SK-N-SH (cell line): ENCODE results near the gene PDZD2. TPM values are rescaled to one million over a fixed set of nuclear protein-coding genes. Genes with fewer than 3 reads are reported as not detected.

ENCODE experiments used
- CTCF ChIA-PET: fragments of 300-600, 350-600 bp; formaldehyde crosslinking; extraction: SDS; loops from one replicate; lab custom pipeline; 2021; lab: Yijun Ruan, JAX
- POLR2A ChIA-PET: fragments of 350-600 bp; sonication (Branson Sonifier 250); formaldehyde crosslinking; extraction: SDS; loops from one replicate; lab custom pipeline; 2020; ENCODE audit warnings: antibody characterized with exemption, inconsistent platforms; lab: Yijun Ruan, JAX
- DNase-seq: peaks from one replicate; pipeline ENCODE4 v3.0.0; 2012
- H2AFZ ChIP-seq: fragments of 200-600 bp; sonication (generic); 2 replicates; pipeline ENCODE4 v1.8.1; 2016; ENCODE audit warnings: antibody characterized with exemption, mild to moderate bottlenecking, low read depth
- H3F3A ChIP-seq: fragments of 200-600 bp; sonication (generic); replicated peaks from 2 replicates; pipeline ENCODE3; 2016; ENCODE audit warnings: antibody characterized with exemption, mild to moderate bottlenecking; ENCODE audit not compliant: insufficient read depth
- H3K27ac ChIP-seq, 2 experiments: fragments of 200-500 bp in 1 of 2; fragments of 200-600 bp in 1 of 2; sonication (Bioruptor generic) in 1 of 2; sonication (generic), shearing (Covaris generic) in 1 of 2; 2 replicates each; pipeline versions ENCODE4 v1.5.1 to v1.6.1; 2014 to 2016; ENCODE audit warnings: low read depth in 2 of 2, inconsistent platforms in 1 of 2, low read length in 1 of 2, mild to moderate bottlenecking in 1 of 2, mixed read lengths in 1 of 2
- H3K27me3 ChIP-seq: fragments of 200-600 bp; sonication (generic), shearing (Covaris generic); 2 replicates; pipeline ENCODE4 v1.6.1; 2016; ENCODE audit warnings: mixed run types; ENCODE audit not compliant: insufficient read depth
- H3K36me3 ChIP-seq, 2 experiments: fragments of 200-500 bp in 1 of 2; fragments of 200-600 bp in 1 of 2; sonication (Bioruptor generic) in 1 of 2; sonication (generic) in 1 of 2; replicated peaks in 1 of 2; 2 replicates each; pipeline versions ENCODE3 to v1.5.1; 2014 to 2016; ENCODE audit warnings: low read length in 1 of 2, mild to moderate bottlenecking in 1 of 2; ENCODE audit not compliant: insufficient read depth in 2 of 2, control insufficient read depth in 1 of 2
- H3K4me1 ChIP-seq, 2 experiments: fragments of 200-500 bp in 1 of 2; fragments of 200-600 bp in 1 of 2; sonication (Bioruptor generic) in 1 of 2; sonication (generic), shearing (Covaris generic) in 1 of 2; 2 replicates each; pipeline versions ENCODE4 v1.5.1 to v1.6.1; 2014 to 2016; ENCODE audit warnings: low read depth in 1 of 2, low read length in 1 of 2, mixed run types in 1 of 2; ENCODE audit not compliant: insufficient read depth in 2 of 2, control insufficient read depth in 1 of 2
- H3K4me2 ChIP-seq: fragments of 200-600 bp; sonication (generic), shearing (Covaris generic); 2 replicates; pipeline ENCODE4 v1.6.1; 2017; ENCODE audit warnings: mixed run types
- H3K4me3 ChIP-seq, 2 experiments: fragments of 200-500 bp in 1 of 2; fragments of 200-600 bp in 1 of 2; sonication (Bioruptor generic) in 1 of 2; sonication (generic), shearing (Covaris generic) in 1 of 2; 2 replicates each; pipeline versions ENCODE4 v1.5.1 to v1.8.1; 2014 to 2016; ENCODE audit warnings: low read depth in 2 of 2, inconsistent platforms in 1 of 2, low read length in 1 of 2, mild to moderate bottlenecking in 1 of 2, mixed read lengths in 1 of 2, moderate library complexity in 1 of 2
- H3K79me2 ChIP-seq: fragments of 200-600 bp; sonication (generic); 2 replicates; pipeline ENCODE4 v1.8.1; 2017; ENCODE audit warnings: mild to moderate bottlenecking; ENCODE audit not compliant: insufficient read depth
- H3K9ac ChIP-seq: fragments of 200-600 bp; sonication (generic); 2 replicates; pipeline ENCODE4 v1.6.1; 2017; ENCODE audit warnings: mixed run types
- H3K9me2 ChIP-seq: fragments of 200-600 bp; sonication (generic); 2 replicates; pipeline ENCODE4 v1.6.1; 2017; ENCODE audit warnings: mixed run types
- H3K9me3 ChIP-seq: fragments of 200-600 bp; sonication (generic); 2 replicates; pipeline ENCODE4 v1.6.1; 2017; ENCODE audit warnings: mixed run types, mild to moderate bottlenecking, moderate library complexity
- H4K20me1 ChIP-seq: fragments of 200-600 bp; sonication (generic); 2 replicates; pipeline ENCODE4 v1.6.1; 2017; ENCODE audit warnings: mild to moderate bottlenecking, mixed run types; ENCODE audit not compliant: insufficient read depth
- EP300 ChIP-seq, 2 experiments: IDR thresholded peaks; 2 replicates each; pipeline versions ENCODE4 v1.4.0 to v1.6.1; 2012; ENCODE audit warnings: borderline replicate concordance in 1 of 2, low read depth in 1 of 2, low read length in 1 of 2
- EZH2phosphoT487 ChIP-seq: fragments of 200-600 bp; sonication (generic); IDR thresholded peaks from 2 replicates; pipeline ENCODE4 v1.6.1; 2017; ENCODE audit warnings: low read depth, mixed run types, mild to moderate bottlenecking, antibody characterized with exemption, moderate library complexity, borderline replicate concordance
- FOSL2 ChIP-seq: IDR thresholded peaks from 2 replicates; pipeline ENCODE4 v1.4.0; 2012; ENCODE audit warnings: low read depth, mild to moderate bottlenecking, moderate library complexity, borderline replicate concordance
- GABPA ChIP-seq: IDR thresholded peaks from 2 replicates; pipeline ENCODE4 v1.4.0; 2012; ENCODE audit warnings: low read depth, mild to moderate bottlenecking
- GATA2 ChIP-seq: sonication (generic); formaldehyde crosslinking; IDR thresholded peaks from 2 replicates; pipeline ENCODE4 v1.5.0; 2020; ENCODE audit warnings: mild to moderate bottlenecking, missing genetic modification reagents
- NFIC ChIP-seq: IDR thresholded peaks from 2 replicates; pipeline ENCODE4 v1.4.0; 2012; ENCODE audit warnings: borderline replicate concordance
- NRF1 ChIP-seq: IDR thresholded peaks from 2 replicates; pipeline ENCODE4 v1.6.1; 2012; ENCODE audit warnings: low read depth, mild to moderate bottlenecking, low read length
- PBX3 ChIP-seq: IDR thresholded peaks from 2 replicates; pipeline ENCODE4; 2012
- POLR2AphosphoS5 ChIP-seq: IDR thresholded peaks from 2 replicates; pipeline ENCODE4 v1.6.1; 2012; ENCODE audit warnings: low read depth, low read length
- RAD21 ChIP-seq: IDR thresholded peaks from 2 replicates; pipeline ENCODE4 v1.6.1; 2012; ENCODE audit warnings: mild to moderate bottlenecking, low read length
- RFX5 ChIP-seq: IDR thresholded peaks from 2 replicates; pipeline ENCODE4 v1.6.1; 2012; ENCODE audit warnings: mild to moderate bottlenecking, improper control_type of control experiment, low read length
- RXRA ChIP-seq: IDR thresholded peaks from 2 replicates; pipeline ENCODE4 v1.4.0; 2012; ENCODE audit warnings: low read depth, mild to moderate bottlenecking, borderline replicate concordance
- SMC3 ChIP-seq: IDR thresholded peaks from 2 replicates; pipeline ENCODE4 v1.6.1; 2012; ENCODE audit warnings: low read depth, low read length, improper control_type of control experiment
- USF1 ChIP-seq: IDR thresholded peaks from 2 replicates; pipeline ENCODE4 v1.4.0; 2012; ENCODE audit warnings: low read depth, borderline replicate concordance
- USF2 ChIP-seq: fragments of 150-350 bp; IDR thresholded peaks from 2 replicates; pipeline ENCODE4 v1.6.1; 2017; ENCODE audit warnings: antibody characterized with exemption, low read length, low read depth, borderline replicate concordance
- YY1 ChIP-seq: IDR thresholded peaks from 2 replicates; pipeline ENCODE4 v1.4.0; 2012; ENCODE audit warnings: low read depth, mild to moderate bottlenecking
- WGBS: methylation state at CpG from one replicate; pipeline ENCODE4 v1.1.6; 2017; ENCODE audit warnings: low lambda C conversion rate; 5-methylcytosine and 5-hydroxymethylcytosine counted together
- polyA plus RNA-seq, 3 experiments: library from polyadenylated mRNA; depleted of rRNA; stranded (reverse); fragments of >200 nt; gene quantifications; 2 replicates each; pipeline ENCODE4 v1.2.3, GENCODE V29; 2012

PDZD2 gene
- polyA plus RNA-seq, 1 of the 3 experiments (the other 2 are of a cell fraction), result 0.13 TPM

GRCh38 chr5:31819926-31820516 lies 181.1 kb downstream of the PDZD2 start:
- no peak overlapping the region for H3K4me3 ChIP-seq
- no peak for DNase-seq
- no peaks in the 10 kb centered on the region for H3K36me3 ChIP-seq
- H3K4me2 ChIP-seq, result no peak overlapping the region
- H3K9me3 ChIP-seq, result no peaks in the 10 kb centered on the region
- WGBS, result 54% methylated on average over 4 of the region's 4 CpGs
- H3K9me2 ChIP-seq, result no peaks in the 10 kb centered on the region
- H3K4me1 ChIP-seq, result peaks cover 0 to 3% of the 10 kb centered on the region in 2 experiments; a peak in 1 of 4 replicates
- no peak for TF ChIP-seq FOSL2
- no peak for TF ChIP-seq EZH2phosphoT487
- no peak for TF ChIP-seq PBX3
- TF ChIP-seq RAD21, result no peak
- H3K9ac ChIP-seq, result no peak overlapping the region
- ChIA-PET POLR2A (no interaction called here), CTCF (interaction anchor here (0.8 to 1.8 kb wide), 4 partner anchors 11 to 273 kb away, joined by 3 to 13 read pairs (median 4); no protein-coding TSS in a partner anchor)
- no peak overlapping the region for H2AFZ ChIP-seq
- H3K27ac ChIP-seq, result no peak overlapping the region
- H3K79me2 ChIP-seq, result no peaks in the 10 kb centered on the region
- no peaks in the 10 kb centered on the region for H3F3A ChIP-seq
- H3K27me3 ChIP-seq, result no peaks in the 10 kb centered on the region
- no peaks in the 10 kb centered on the region for H4K20me1 ChIP-seq

- Histone ChIP-seq H3K4me1 (peaks cover 0 to 7% of the 10 kb centered on the region in 2 experiments; a peak in 1 of 4 replicates), H3K9me2 (no peaks in the 10 kb centered on the region), H2AFZ (no peak overlapping the region), H3K9ac (no peak overlapping the region), H3K27ac (no peak overlapping the region), H3K4me2 (no peak overlapping the region), H3K4me3 (no peak overlapping the region), H3K9me3 (peaks cover 8% of the 10 kb centered on the region; the same call in 1 of the 2 replicates), H3F3A (no peaks in the 10 kb centered on the region), H3K27me3 (no peaks in the 10 kb centered on the region; the same call in 1 of the 2 replicates), H3K79me2 (no peaks in the 10 kb centered on the region), H4K20me1 (no peaks in the 10 kb centered on the region), H3K36me3 (no peaks in the 10 kb centered on the region)
- WGBS, result 47% methylated on average over 3 of the region's 3 CpGs
- DNase-seq, result no peak
- ChIA-PET CTCF (interaction anchor here (1.1 to 10.8 kb wide), 13 partner anchors 12 to 484 kb away, joined by 3 to 195 read pairs (median 15); partner anchors contain the start of gene PDZD2), POLR2A (no interaction called here)
- peak; percentile 24; the same call in 1 of the 2 replicates for TF ChIP-seq SMC3
- no peak for TF ChIP-seq NRF1
- peak; percentile 56; the same call in 1 of the 2 replicates for TF ChIP-seq RAD21
Measured at GRCh38 chr5:31823472-31823871, 184.5 kb downstream of the PDZD2 start.

- Histone ChIP-seq H2AFZ (no peak overlapping the region), H3F3A (no peaks in the 10 kb centered on the region), H4K20me1 (no peaks in the 10 kb centered on the region), H3K36me3 (no peaks in the 10 kb centered on the region), H3K9me3 (peaks cover 9% of the 10 kb centered on the region; the same call in 1 of the 2 replicates), H3K4me3 (no peak overlapping the region), H3K79me2 (no peaks in the 10 kb centered on the region), H3K4me2 (no peak overlapping the region), H3K9ac (no peak overlapping the region), H3K27me3 (no peaks in the 10 kb centered on the region; the same call in 1 of the 2 replicates), H3K4me1 (peaks cover 0 to 7% of the 10 kb centered on the region in 2 experiments; a peak in 1 of 4 replicates), H3K27ac (0 out of 4 replicates have a peak overlapping the region, but pooled peaks of 1 of the 2 experiments have one; percentile 13), H3K9me2 (no peaks in the 10 kb centered on the region)
- CTCF ChIA-PET, result interaction anchor here (0.6 to 10.8 kb wide), 61 partner anchors 9 to 884 kb away, joined by 3 to 195 read pairs (median 5); partner anchors contain the start of gene PDZD2
- WGBS, result 39% methylated on average over 8 of the region's 8 CpGs
- POLR2A ChIA-PET, result interaction anchor here (1.0 kb wide), 1 partner anchor 252 kb away, joined by 5 read pairs; no protein-coding TSS in a partner anchor
- no peak for DNase-seq
- TF ChIP-seq NFIC (no peak), RXRA (no peak), POLR2AphosphoS5 (no peak), SMC3 (no peak), RFX5 (no peak), GATA2 (CRISPR knock-in tag) (no peak), YY1 (no peak), USF1 (no peak), USF2 (no peak), EP300 (IDR thresholded peaks at IDR 0.05; ENCODE audit: borderline replicate concordance in 1 of 2, low read depth in 1 of 2, low read length in 1 of 2) (no peak), GABPA (no peak), FOSL2 (no peak)
Measured at GRCh38 chr5:31824869-31825517, 186.1 kb downstream of the PDZD2 start.
